ENCODE data around the gene SHB. TPM values are rescaled to one million over a fixed set of nuclear protein-coding genes. Genes with fewer than 3 reads are reported as not detected.

Gene SHB
- total and polyA plus RNA-seq, 8 donors: 16.1 to 26.8 (median 21.9) TPM

- Histone ChIP-seq H3K4me3 (no peak overlapping the region), H3K4me1 (peaks cover 25 to 46% of the 10 kb centered on the region in 2 donors), H3K9me3 (no peaks in the 10 kb centered on the region), H3K27ac (no peak overlapping the region), H3K36me3 (peaks cover 0 to 35% of the 10 kb centered on the region in 2 donors), H3K27me3 (no peaks in the 10 kb centered on the region)
- ATAC-seq: no peak
- no peak for TF ChIP-seq CTCF (IDR thresholded peaks at IDR 0.05)
- intact Hi-C loops (cut with DNase I): no loop called here
- no peak for DNase-seq
Observed at GRCh38 chr9:37946041-37946440, 123.0 kb downstream of the SHB start.

- Histone ChIP-seq H3K27ac (peak overlapping the region; percentile 63 to 66), H3K4me3 (no peak overlapping the region), H3K9me3 (no peaks in the 10 kb centered on the region), H3K4me1 (peaks cover 25 to 46% of the 10 kb centered on the region in 2 donors), H3K36me3 (peaks cover 0 to 35% of the 10 kb centered on the region in 2 donors), H3K27me3 (no peaks in the 10 kb centered on the region)
- no peak for DNase-seq
- no peak for ATAC-seq
- no peak for TF ChIP-seq CTCF (IDR thresholded peaks at IDR 0.05)
- intact Hi-C loops (cut with DNase I): no loop called here
Observed at GRCh38 chr9:37944671-37945481, 124.2 kb downstream of the SHB start.

GRCh38 chr9:37944266-37944650 lies 124.8 kb downstream of the SHB start:
- no peak overlapping the region for H3K4me3 ChIP-seq
- TF ChIP-seq CTCF (IDR thresholded peaks at IDR 0.05): no peak
- ATAC-seq (peak; percentile 17), DNase-seq (no peak)
- intact Hi-C loops (cut with DNase I): no loop called here
- peaks cover 25 to 46% of the 10 kb centered on the region in 2 donors for H3K4me1 ChIP-seq
- H3K27ac ChIP-seq: peak overlapping the region; percentile 63 to 66
- H3K36me3 ChIP-seq: peaks cover 0 to 35% of the 10 kb centered on the region in 2 donors
- no peaks in the 10 kb centered on the region for H3K27me3 ChIP-seq
- no peaks in the 10 kb centered on the region for H3K9me3 ChIP-seq

GRCh38 chr9:37943345-37944265 lies 125.4 kb downstream of the SHB start:
- Histone ChIP-seq H3K9me3 (no peaks in the 10 kb centered on the region), H3K4me3 (no peak overlapping the region), H3K36me3 (peaks cover 0 to 34% of the 10 kb centered on the region in 2 donors), H3K4me1 (peaks cover 31 to 46% of the 10 kb centered on the region in 2 donors), H3K27ac (peak overlapping the region; percentile 63 to 66), H3K27me3 (no peaks in the 10 kb centered on the region)
- TF ChIP-seq CTCF (IDR thresholded peaks at IDR 0.05): no peak
- peak; percentile 57 for ATAC-seq
- DNase-seq: peak in 3 of 4 donors; percentile 64 to 80 (median 74)
- intact Hi-C loops (cut with DNase I): no loop called here

All from left lung (tissue), 10 donors.